GM21367 (cell line): ENCODE results near the gene ZNF460.
"Not testable (repeated sequence)": the region's sequence is repeated elsewhere in the genome, so short reads cannot be mapped to it uniquely, and the experiment has no call there.

Experiments used
- ATAC-seq: cut with Tn5 transposase; IDR thresholded peaks from one replicate; pipeline ENCODE4 v1.9.1; 2021; ENCODE audit not compliant: unreplicated experiment

ZNF460 gene

DNA sequence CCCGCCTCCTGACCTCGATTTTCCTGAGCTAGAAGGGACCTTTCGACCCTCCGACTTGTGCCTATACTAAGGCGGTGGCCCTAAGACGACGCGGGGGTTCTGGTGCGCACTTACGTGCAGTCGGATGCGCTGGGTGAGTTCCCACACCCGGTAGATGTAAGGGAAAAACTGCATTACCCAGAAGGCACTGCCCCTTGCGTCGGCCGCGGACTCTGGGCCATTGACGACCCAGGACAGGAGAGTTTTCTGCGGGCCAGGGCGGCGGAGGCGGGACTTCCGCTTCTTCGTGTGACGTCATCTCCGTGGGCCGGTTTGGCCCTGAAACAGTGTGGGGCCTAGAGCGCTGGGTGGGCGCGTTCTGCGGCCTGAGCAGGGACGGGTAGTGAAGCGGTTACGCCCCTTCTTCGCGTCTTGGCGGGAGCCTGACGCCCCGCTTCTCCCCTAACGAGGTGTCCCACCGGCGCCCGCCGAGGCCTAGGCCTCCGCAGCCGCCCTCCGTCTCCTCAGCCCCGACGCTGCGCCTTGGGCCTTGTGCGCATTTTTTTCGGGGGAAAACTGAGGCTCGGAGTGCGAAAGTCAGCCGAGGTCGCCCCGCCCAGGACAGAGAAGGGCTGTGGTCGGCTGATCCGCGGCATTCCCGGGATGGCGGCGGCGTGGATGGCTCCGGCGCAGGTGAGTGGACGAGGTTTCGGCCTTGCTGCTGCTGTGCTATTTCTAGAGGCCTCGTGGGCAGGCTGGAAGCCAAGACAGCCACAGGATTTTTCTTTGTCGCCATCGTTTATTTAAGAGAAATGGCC lies at the start of gene ZNF460:
Gene ZNF460 (plus strand): TSS at position 321 of the 797 bp plus-strand sequence. CDS start 322 bp downstream, at position 643.
- peak; percentile 69 for ATAC-seq

DNA sequence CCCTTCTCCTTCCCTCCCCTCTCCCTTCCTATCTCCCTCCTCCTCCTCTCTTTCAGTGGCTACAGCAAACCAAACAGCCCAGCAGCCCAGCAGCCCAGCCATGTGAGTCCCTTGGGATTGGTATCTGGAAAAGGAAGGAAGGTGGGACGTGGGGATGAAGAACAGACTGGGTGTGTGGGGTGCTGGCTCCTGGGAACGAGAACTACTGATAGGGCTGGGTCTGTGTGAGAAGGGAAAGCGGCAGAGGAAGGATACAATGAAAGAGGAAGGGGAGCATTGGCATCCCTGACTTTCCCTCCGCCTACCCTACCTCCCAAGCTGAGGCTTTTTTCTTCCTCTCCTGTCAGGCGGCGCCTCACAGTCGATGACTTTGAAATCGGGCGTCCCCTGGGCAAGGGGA lies 48.6 kb upstream of the ZNF460 start:
- no peak for ATAC-seq

DNA sequence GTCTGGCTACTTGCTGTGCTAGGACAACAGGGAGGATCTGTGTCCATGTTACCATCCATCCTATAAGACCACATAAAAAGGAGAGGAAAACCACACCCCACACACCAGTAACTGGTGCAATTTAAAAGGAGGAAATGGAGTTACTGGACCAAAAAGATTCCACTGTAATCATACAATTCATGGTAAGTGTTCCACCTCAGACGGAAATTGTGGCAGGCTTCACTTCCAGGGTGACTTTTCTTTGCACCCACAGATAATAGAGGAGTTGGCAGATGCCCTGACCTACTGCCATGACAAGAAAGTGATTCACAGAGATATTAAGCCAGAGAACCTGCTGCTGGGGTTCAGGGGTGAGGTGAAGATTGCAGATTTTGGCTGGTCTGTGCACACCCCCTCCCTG lies 47.1 kb upstream of the ZNF460 start:
- ATAC-seq, result no peak

DNA sequence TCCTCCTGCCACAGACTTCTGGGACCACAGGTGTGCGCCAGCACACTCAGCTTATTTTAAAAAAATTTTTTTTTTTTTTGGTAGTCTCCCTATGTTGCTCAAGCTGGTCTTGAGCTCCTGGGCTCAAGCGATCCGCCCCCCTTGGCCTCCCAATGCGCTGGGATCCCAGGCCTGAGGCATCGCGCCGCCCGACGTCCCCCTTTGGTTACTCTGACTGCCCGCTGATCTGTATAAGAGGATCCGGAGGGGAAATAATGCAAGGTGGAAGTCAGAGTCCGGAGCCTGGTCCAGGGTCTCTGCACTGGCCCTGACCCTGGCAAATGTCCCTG lies 40.3 kb upstream of the ZNF460 start:
- ATAC-seq, result no peak

DNA sequence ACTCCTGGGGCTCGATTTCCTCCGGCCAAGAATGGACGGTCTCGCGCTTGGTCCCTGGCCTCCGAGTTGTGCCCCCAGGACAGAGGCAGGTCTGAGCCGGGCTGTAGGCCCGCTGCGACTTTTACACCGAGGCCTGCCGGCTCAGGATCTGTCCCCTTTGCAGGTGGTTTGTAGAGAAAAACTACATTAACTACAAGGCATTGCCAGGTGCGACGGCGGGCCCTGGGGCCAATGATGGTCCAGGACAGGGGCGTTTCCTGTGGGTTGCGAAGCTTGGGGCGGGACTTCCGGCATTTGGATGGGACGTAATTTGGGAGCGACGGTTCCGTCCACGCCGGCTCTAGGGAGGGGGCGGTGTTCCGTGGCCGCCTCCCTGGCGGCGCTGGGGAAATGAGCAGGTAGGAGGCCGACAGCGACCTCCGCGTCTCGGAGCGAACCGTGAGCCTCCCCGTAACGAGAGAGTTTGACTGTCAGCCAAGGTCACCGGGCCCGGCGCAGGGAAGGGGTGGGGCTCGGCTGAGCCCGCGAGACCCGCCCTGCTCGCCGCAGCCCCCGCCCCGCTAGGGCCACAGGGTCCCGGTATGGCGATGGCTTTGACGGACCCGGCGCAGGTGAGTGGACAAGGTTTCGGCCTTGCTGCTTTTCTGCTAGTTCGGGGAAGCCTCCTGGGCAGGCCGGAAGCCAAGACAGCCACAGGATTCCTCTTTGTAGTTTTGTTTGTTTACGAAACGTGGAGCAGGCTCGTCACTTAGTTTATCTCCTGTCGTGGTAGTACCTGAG lies 39.8 kb upstream of the ZNF460 start, which contains the start of gene ZNF805:
Gene ZNF805 (plus strand): TSS at position 322 of the 780 bp plus-strand sequence. CDS start 260 bp downstream, at position 582.
- peak; percentile 74 for ATAC-seq

DNA sequence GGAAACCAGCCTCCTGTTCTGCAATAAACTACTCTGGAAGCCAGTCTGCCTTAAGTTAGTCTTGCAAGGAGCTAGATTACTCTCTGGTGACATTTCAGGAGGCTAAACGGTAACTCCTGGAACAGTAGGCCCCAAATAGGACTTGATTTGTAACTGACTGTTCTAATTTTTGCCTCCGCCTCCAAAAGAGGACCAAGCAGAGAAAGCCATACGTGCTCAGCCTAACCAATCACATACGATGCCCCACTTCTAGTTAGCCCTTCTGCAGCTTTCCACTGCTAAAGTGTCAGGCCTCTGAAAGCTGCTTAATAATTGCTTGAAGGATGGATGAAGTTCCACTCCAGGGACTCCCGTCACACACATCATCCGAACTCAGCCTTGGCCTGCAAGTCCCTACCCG lies 39.1 kb upstream of the ZNF460 start:
- ATAC-seq, result no peak

DNA sequence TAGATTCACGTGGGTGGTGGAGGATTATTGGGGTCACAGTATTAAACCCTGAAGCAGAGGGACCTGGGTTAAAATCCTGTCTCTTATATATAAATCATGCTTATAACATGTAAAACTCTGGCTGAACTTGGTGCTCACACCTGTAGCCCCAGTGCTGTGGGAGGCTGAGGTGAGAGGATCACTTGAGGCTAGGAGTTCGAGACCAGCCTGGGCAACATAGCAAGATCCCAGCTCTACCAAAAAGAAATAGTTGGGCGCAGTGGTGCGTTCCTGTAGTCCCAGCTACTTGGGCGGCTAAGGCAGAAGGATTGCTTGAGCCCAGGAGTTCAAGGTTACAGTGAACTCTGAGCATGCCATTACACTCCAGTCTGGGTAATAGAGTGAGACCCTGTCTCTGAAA lies 37.5 kb upstream of the ZNF460 start:
- ATAC-seq, result no peak

DNA sequence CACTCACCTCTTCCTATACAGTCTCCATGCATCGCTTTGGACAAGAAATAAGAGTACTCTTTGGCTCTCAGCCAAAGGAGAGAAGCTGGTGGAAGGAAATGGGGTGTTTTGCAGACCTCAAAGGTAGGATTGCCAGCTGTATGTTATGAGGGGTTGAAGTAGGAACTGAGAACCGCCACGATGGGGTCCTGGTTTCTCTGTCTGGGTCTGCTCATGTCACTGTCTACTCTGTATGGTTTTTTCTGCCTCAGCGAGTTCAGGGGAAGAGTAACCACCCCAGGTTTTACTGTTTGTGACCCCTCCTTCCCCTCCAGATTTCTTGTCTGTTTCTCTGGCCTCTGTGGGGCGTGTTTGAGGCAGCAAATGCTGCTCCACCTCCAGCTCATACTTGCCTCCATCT lies 35.8 kb upstream of the ZNF460 start:
- no peak for ATAC-seq

DNA sequence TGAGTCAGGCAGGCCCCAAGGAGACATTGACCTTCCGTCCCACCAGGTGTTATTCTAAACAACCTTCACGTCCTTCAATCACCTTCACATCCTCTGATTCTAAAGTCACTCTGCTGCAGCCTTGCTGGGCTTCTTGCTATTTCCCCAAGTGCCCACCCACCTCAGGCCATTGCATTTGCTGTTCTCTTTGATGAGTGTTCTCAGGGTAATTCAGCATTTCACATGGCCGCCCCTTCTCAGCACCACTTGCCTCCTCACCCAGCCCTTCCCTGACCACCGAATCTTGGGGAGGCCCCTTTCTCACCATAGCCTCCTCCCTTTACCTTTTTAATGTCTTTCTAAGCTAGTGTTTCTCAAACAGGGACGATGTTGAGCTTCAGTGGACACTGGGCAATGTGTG lies 35.2 kb upstream of the ZNF460 start:
- ATAC-seq, result no peak

DNA sequence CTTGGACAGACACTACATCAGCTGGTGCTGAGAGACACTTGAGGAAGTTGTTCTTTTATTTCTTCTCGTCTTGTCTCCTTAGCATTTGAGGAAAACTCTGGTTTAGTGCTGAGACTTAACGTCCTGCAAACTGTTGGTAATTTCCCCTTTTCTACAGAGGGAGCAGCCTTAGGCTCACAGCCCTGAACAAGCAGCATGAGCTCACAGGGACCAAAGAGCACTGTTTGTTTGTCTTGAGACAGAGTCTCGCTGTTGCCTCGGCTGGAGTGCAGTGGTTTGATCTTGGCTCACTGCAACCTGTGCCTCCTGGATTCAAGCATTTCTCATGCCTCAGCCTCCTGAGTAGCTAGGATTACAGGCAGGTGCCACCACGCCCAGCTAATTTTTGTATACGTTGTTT lies 34.3 kb upstream of the ZNF460 start:
- no peak for ATAC-seq

DNA sequence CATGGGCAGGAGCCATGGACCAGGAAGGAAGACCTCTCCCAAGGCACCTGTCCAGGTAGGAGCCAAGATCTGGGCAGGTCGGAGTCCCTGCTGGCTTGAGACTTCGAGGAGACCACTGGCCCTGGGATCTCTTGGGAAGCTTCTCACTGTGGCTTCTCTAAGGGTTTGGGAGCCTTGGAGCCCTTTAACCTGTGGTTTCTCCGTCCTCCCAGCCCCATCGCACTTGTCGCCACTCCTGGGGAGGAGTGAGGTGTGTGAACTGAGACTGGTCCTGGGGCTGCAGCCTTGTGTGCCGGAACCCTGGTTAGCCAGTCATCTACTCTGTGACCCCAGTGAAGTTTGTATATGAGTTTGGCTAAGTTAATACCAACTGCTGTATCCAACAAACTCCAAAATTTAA lies 31.6 kb upstream of the ZNF460 start:
- no peak for ATAC-seq

DNA sequence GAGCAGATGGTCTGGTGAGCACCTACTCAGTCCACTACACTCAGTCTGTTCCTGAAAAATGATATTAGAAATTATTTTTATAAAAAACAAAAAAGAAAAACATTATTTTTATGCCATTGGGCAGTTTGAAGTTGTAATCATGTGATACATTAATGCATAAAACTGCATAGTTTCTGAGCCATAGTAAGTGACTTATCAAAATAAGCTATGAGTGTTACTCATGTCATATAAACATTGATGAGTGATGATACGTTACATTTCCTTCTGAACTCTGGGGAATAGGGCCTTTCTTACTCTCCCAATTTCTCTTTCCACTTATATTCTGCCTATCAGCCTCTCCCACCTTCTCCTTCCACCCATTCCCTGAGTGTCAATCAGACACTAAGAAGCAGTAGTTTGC lies 31.0 kb upstream of the ZNF460 start:
- ATAC-seq, result no peak

DNA sequence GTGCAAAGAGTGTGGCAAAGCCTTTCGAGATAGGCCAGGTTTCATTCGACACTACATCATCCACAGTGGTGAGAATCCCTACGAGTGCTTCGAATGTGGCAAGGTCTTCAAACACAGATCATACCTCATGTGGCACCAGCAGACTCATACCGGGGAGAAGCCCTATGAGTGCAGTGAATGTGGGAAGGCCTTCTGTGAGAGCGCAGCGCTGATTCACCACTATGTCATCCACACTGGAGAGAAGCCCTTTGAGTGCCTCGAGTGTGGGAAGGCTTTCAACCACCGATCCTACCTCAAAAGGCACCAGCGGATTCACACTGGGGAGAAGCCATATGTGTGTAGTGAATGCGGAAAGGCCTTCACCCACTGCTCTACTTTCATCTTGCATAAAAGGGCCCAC lies 26.5 kb upstream of the ZNF460 start:
- ATAC-seq, result not testable (repeated sequence)

DNA sequence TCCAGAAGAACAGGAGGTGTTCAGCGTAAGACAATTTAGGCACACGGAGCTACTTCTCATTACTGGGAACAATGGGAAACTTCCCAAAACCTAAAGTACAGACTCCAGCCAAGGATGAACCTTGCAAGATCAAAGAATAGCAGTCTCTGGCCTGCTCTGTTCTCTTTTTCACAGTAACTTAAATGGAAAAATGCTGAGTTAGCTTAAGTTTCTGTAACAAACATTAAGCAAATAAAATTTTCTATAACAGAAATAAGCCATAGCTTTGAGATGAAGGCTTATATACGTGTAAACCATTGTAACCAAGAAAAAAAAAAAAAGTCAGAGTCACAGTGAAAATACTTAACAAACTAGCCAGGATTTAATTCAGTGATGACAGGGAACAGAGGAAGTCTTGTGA lies 18.2 kb upstream of the ZNF460 start:
- no peak for ATAC-seq

DNA sequence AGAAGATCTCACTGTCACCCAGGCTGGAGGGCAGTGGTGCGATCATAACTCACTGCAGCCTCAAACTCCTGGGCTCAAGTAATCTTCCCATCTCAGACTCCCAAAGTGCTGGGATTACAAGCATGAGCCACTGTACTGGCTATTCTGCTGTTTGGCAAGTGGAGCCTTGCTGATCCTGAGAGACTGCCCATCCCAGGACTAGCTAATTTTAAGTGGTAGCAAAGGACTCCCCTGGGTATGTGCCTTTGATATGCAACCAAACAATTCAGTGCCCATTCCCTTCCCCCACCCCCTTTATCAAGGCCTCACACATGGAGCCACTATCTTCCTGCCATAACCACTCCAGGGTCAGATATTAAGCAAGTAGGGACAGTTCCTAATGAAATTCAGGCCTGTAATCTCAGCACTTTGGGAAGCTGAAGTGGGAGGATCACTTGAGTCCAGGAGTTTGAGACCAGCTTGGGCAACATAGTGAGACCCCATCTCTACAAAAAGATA lies 17.0 kb upstream of the ZNF460 start:
- no peak for ATAC-seq

DNA sequence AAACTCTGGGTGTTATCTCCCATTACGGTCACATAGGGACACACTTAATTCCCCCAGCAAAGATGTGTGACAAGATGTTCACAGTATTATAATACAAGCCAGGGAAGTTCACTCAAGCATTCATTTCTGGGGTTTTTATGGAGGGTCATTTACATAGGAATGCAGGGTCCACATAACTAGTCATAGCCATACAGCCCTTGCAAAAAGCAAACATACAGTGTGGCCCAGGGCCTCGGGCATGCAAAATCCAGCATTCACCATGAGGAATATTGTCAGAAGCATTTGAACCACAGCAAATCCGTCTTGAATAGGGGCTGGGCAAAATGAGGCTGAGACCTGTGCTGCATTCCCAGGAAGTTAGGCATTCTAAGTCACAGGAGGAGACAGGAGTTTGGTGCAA lies 13.0 kb upstream of the ZNF460 start:
- ATAC-seq, result no peak

DNA sequence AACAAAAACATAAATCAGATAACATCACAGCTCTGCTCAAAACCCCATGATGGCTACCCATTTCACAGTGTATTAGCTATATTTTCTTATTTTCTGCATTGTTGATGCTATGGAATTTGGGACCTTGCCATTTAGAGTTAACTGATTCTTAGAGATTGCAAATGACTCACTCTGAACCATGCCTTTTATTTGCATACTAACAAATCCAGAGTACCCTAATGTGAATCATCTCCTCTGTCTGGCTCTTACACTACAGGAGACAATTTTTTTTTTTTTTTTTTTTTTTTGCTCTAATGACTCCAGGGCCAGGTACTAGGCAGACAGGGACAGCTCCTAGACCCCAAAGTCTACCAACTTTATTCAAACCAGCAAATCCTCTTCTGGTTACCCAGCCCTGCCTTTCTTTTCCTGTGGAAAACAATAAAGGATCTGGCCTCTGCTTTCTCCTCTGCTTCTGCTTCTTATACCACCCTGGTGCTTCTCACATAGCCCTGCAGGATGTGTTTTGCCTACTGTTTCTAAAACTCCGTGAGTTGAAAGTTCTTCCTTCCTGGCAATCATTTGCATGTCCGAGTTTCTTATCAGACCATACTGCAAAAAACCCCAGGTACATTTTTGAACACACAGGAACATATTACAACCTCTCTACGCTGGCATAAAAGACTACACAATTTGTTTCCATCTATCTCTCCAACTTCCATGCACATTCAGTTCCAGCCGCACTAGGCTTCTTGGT lies 10.6 kb upstream of the ZNF460 start:
- no peak for ATAC-seq

DNA sequence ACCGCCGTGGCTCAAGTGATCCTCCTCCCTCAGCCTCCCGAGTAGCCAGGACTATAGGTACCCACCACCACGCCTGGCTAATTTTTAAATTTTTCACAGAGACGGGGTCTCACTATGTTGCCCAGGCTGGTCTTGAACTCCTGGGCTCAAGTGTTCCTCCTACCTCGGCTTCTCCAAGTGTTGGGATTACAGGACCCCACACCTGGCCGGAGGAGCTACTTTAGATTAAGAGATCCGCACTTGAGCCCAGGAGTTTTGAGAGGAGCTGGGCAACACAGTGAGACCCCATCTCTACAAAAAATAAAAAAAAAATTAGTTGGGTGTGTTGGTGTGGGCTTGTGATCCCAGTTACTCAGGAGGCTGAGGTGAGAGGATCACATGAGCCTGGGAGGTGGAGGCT lies 9.0 kb upstream of the ZNF460 start:
- no peak for ATAC-seq

DNA sequence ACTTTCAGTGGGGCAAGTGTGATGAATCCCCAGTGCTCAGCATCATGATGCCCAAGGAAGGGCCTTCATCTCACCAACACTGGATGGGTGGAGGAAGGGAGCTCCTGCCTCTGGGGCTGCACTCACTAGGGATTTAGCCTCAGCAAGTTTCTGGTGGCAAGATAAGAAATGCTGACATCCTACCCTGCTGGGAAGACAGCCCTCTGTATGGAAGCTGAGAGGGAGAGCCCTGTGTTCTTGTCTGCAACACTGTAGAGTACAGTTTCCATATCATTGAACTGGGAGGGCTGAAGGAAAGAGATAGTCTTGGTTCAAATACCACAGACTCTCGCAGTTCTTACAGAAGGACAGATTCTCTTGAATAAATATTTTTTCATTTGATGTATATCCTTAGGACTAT lies 7.3 kb upstream of the ZNF460 start:
- no peak for ATAC-seq

DNA sequence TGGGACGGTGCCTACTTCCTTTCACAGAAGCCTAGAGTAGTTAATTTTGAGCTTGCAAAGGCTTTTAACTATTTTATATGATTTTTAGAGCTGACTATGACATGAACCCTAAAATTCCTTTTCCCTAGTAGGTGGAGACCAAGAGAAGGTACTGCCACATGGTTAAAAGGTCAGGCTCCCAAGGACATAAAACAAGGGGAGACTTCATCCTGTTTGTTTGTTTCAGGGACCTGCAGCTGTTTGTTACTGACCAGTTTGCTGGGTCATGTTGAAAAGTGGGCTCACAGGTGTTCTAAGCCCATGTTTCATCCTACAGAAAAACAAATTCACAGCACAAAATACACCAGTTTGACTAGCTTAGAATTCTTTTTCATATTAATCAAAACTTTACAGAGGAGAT lies 3.9 kb upstream of the ZNF460 start:
- ATAC-seq, result no peak

DNA sequence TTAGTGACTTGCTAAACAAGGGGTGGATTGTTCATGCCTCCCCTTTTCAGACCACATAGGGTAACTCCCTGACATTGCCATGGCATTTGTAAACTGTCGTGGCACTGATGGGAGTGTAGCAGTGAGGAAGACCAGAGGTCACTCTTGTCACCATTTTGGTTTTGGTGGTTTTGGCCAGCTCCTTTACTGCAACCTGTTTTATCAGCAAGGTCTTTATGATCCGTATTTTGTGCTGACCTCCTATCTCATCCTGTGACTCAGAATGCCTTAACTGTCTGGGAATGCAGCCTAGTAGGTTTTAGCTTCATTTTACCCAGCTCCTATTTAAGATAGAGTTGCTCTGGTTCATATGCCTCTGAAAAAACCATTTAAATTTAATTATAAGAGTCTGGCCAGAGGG lies 1.8 kb upstream of the ZNF460 start:
- ATAC-seq, result not testable (repeated sequence)
